ENCODE data around the gene TLR7. TPM values are rescaled to one million over a fixed set of nuclear protein-coding genes. Genes with fewer than 3 reads are reported as not detected.

TLR7 gene
- total RNA-seq, 4 donors from 2014 or later: 0.49 to 1.8 (median 0.95) TPM; not detected in 1

DNA sequence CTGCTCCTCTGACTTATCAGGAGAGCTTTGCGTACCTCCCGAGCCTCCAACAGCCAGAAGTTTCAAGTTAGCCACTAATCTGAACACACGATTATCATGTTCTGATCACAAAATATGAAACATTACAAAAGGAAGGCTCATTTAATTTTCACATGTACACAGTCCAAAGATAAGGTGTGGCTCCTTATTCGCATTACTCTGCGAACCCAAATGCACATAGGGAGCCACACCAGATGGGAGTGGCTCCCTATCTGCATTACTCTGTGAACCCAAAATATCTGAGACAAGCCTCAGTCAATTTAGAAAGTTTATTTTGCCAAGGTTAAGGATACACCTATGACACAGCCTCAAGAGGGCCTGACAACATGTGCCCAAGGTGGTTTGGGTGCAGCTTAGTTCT is 68.0 kb downstream of the TLR7 start:
- no peak overlapping the region for H3K27ac ChIP-seq
- H3K27me3 ChIP-seq: no peaks in the 10 kb centered on the region
- intact Hi-C loops (cut with DNase I): no loop called here
- no peaks in the 10 kb centered on the region for H3K4me1 ChIP-seq
- TF ChIP-seq POLR2A (IDR thresholded peaks at IDR 0.05) (no peak), CTCF (IDR thresholded peaks at IDR 0.05) (no peak)
- no peaks in the 10 kb centered on the region for H3K36me3 ChIP-seq
- no peak overlapping the region for H3K4me3 ChIP-seq
- 81% methylated on average over 5 of the region's 5 CpGs; no CpG with 5 or more reads in 1 of the 2 donors for WGBS, 2 donors
- no peak for DNase-seq
- H3K9me3 ChIP-seq: no peaks in the 10 kb centered on the region

GRCh38 chrX:12936947-12937346 is 70.1 kb downstream of the TLR7 start:
- no peaks in the 10 kb centered on the region for H3K9me3 ChIP-seq
- TF ChIP-seq CTCF (IDR thresholded peaks at IDR 0.05): no peak
- TF ChIP-seq POLR2A (IDR thresholded peaks at IDR 0.05): no peak
- intact Hi-C loops (cut with DNase I): no loop called here
- DNase-seq: no peak
- H3K27me3 ChIP-seq: no peaks in the 10 kb centered on the region
- 89 to 95% methylated on average over 1 of the region's 1 CpG for WGBS, 2 donors
- H3K27ac ChIP-seq: no peak overlapping the region
- no peaks in the 10 kb centered on the region for H3K4me1 ChIP-seq
- no peak overlapping the region for H3K4me3 ChIP-seq
- no peaks in the 10 kb centered on the region for H3K36me3 ChIP-seq

Other genes starting within 250 kb of the TLR7 start
- 10 to 100 TPM; 19.4 to 43.2 (median 25.3) TPM for gene PRPS2, start 75.7 kb upstream of the TLR7 start, total RNA-seq
- gene TLR8, start 39.5 kb downstream of the TLR7 start, total RNA-seq: 1 to 10 TPM in 2 of 4 donors, under 1 TPM in 1, not detected in 1; 0.22 to 3.1 (median 1.9) TPM
- gene TMSB4X, start 108.0 kb downstream of the TLR7 start, total RNA-seq: 1,000 to 10,000 TPM in 2 of 4 donors, 100 to 1,000 TPM in 2; 435 to 1,751 (median 1,260) TPM
- gene FAM9C, start 177.5 kb downstream of the TLR7 start, total RNA-seq: not detected

Measured in esophagus squamous epithelium (tissue), 5 donors.